GM12891 (cell line): ENCODE data around the gene CABLES1.

ENCODE experiments used
- PAX5 ChIP-seq: IDR thresholded peaks from 2 replicates; pipeline ENCODE4 v1.6.1; 2011; ENCODE audit warnings: low read length, moderate library complexity, mild to moderate bottlenecking; ENCODE audit not compliant: insufficient read depth, severe bottlenecking
- POLR2A ChIP-seq: IDR thresholded peaks from 2 replicates; pipeline ENCODE4 v1.6.1; 2011; ENCODE audit warnings: low read depth, low read length, control low read depth
- POLR2AphosphoS5 ChIP-seq: IDR thresholded peaks from 2 replicates; pipeline ENCODE4 v1.6.1; 2011; ENCODE audit warnings: low read depth, low read length, control low read depth
- POU2F2 ChIP-seq: IDR thresholded peaks from 2 replicates; pipeline ENCODE4 v1.6.1; 2011; ENCODE audit warnings: low read depth, mild to moderate bottlenecking, control low read depth, low read length, moderate library complexity
- SPI1 ChIP-seq: IDR thresholded peaks from 2 replicates; pipeline ENCODE4 v1.6.1; 2011; ENCODE audit warnings: low read depth, low read length, control low read depth
- TAF1 ChIP-seq: IDR thresholded peaks from 2 replicates; pipeline ENCODE4 v1.6.1; 2011; ENCODE audit warnings: low read depth, low read length, control low read depth

DNA sequence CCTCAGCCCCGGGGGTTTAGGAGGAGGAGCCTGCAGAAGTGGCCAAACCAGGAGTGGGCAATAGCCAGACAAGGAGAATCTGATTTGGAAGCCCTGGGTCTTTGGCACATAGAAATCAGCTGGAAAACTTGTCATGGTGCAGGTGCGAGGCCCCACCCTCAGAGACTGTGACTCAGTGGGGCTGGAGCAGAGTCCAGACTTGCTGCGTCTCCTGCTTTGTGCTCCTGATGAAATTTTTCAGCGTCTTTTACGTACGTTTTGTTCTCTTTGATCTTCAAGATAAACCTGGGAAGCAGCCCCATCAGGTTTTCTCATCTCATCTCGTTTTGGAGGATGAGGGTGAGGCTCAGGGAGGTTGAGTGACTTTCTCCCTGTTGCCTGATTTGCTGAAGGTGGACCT lies 114.1 kb downstream of the CABLES1 start:
- TF ChIP-seq POLR2A, result no peak
- TF ChIP-seq POLR2AphosphoS5, result no peak
- no peak for TF ChIP-seq SPI1
- TF ChIP-seq TAF1, result no peak
- TF ChIP-seq PAX5, result no peak
- no peak for TF ChIP-seq POU2F2
